Osteoblast (primary cell): ENCODE results near the gene OR52N1. TPM values are rescaled to one million over a fixed set of nuclear protein-coding genes. Genes with fewer than 3 reads are reported as not detected.

Experiments used
- DNase-seq: peaks from one replicate; pipeline ENCODE4 v3.0.0; 2011; ENCODE audit warnings: low spot score, mixed read lengths; ENCODE audit not compliant: insufficient read length; ENCODE audit errors: missing footprints
- H2AFZ ChIP-seq: 2 replicates; pipeline ENCODE4 v1.6.0; 2011; ENCODE audit warnings: mild to moderate bottlenecking, low read length
- H3K27ac ChIP-seq: 2 replicates; pipeline ENCODE4 v1.5.1; 2011; ENCODE audit warnings: mild to moderate bottlenecking, low read depth, low read length, moderate library complexity
- H3K27me3 ChIP-seq: 2 replicates; pipeline ENCODE4 v1.6.0; 2012; ENCODE audit warnings: mild to moderate bottlenecking, control low read depth, inconsistent platforms, low read length, moderate library complexity; ENCODE audit not compliant: insufficient read depth
- H3K36me3 ChIP-seq: 2 replicates; pipeline ENCODE4 v1.5.1; 2011; ENCODE audit warnings: mild to moderate bottlenecking, low read length, control low read depth, moderate library complexity; ENCODE audit not compliant: insufficient read depth
- H3K4me1 ChIP-seq: 2 replicates; pipeline ENCODE4 v1.5.1; 2011; ENCODE audit warnings: mild to moderate bottlenecking, low read length, control low read depth, moderate library complexity; ENCODE audit not compliant: insufficient read depth
- H3K4me2 ChIP-seq: 2 replicates; pipeline ENCODE4 v1.6.0; 2011; ENCODE audit warnings: mild to moderate bottlenecking, low read length; ENCODE audit not compliant: insufficient read depth
- H3K4me3 ChIP-seq: fragments of 200-600 bp; sonication (generic); 3 replicates; pipeline ENCODE4 v1.5.1; 2012; ENCODE audit warnings: mild to moderate bottlenecking, low read length, inconsistent platforms; ENCODE audit not compliant: insufficient read depth
- H3K79me2 ChIP-seq: 2 replicates; pipeline ENCODE4 v1.6.0; 2012; ENCODE audit warnings: mild to moderate bottlenecking, low read length, control low read depth, inconsistent platforms; ENCODE audit not compliant: insufficient read depth
- H3K9me3 ChIP-seq: 2 replicates; pipeline ENCODE4 v1.5.1; 2011; ENCODE audit warnings: low read depth, low read length, control low read depth
- H4K20me1 ChIP-seq: 2 replicates; pipeline ENCODE4 v1.6.0; 2012; ENCODE audit warnings: mild to moderate bottlenecking, low read length, control low read depth; ENCODE audit not compliant: insufficient read depth
- total RNA-seq: library from RNA; depleted of rRNA; stranded (reverse); fragments of >200 nt; gene quantifications from 2 replicates; pipeline ENCODE4 v1.2.3, GENCODE V29; 2012
- TF ChIP-seq, protein P1 (sequence below): IDR thresholded peaks from 2 replicates; pipeline ENCODE4 v1.5.1; 2011; ENCODE audit warnings: mild to moderate bottlenecking, low read depth, low read length, moderate library complexity; ENCODE audit errors: extremely low read depth

OR52N1 gene
- total RNA-seq, 1 donor: 0.36 TPM

DNA sequence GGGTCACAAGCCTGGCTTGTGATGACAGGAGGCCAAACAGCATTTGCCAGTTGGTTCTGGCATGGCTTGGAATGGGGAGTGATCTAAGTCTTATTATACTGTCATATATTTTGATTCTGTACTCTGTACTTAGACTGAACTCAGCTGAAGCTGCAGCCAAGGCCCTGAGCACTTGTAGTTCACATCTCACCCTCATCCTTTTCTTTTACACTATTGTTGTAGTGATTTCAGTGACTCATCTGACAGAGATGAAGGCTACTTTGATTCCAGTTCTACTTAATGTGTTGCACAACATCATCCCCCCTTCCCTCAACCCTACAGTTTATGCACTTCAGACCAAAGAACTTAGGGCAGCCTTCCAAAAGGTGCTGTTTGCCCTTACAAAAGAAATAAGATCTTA lies 54.0 kb downstream of the OR52N1 start:
- Histone ChIP-seq H3K4me1 (peaks cover 17% of the 10 kb centered on the region), H3K27me3 (no peaks in the 10 kb centered on the region), H4K20me1 (no peaks in the 10 kb centered on the region), H3K4me3 (no peak overlapping the region), H3K9me3 (no peaks in the 10 kb centered on the region), H3K27ac (peak overlapping the region; percentile 53), H2AFZ (peak overlapping the region; percentile 4), H3K4me2 (no peak overlapping the region), H3K36me3 (no peaks in the 10 kb centered on the region), H3K79me2 (no peaks in the 10 kb centered on the region)
- TF ChIP-seq, protein P1, sequence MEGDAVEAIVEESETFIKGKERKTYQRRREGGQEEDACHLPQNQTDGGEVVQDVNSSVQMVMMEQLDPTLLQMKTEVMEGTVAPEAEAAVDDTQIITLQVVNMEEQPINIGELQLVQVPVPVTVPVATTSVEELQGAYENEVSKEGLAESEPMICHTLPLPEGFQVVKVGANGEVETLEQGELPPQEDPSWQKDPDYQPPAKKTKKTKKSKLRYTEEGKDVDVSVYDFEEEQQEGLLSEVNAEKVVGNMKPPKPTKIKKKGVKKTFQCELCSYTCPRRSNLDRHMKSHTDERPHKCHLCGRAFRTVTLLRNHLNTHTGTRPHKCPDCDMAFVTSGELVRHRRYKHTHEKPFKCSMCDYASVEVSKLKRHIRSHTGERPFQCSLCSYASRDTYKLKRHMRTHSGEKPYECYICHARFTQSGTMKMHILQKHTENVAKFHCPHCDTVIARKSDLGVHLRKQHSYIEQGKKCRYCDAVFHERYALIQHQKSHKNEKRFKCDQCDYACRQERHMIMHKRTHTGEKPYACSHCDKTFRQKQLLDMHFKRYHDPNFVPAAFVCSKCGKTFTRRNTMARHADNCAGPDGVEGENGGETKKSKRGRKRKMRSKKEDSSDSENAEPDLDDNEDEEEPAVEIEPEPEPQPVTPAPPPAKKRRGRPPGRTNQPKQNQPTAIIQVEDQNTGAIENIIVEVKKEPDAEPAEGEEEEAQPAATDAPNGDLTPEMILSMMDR: no peak
- no peak for DNase-seq

Other genes starting within 250 kb of the OR52N1 start
- gene OR52H1, start 242.7 kb downstream of the OR52N1 start, total RNA-seq: 0.29 and 0.36 TPM in 2 replicates
- not detected in 2 replicates for gene OR52B6, start 210.4 kb downstream of the OR52N1 start, total RNA-seq
- gene TRIM6, start 194.6 kb downstream of the OR52N1 start, total RNA-seq: 3.6 and 3.8 TPM in 2 replicates
- 8.3 and 10.3 TPM in 2 replicates for gene TRIM34, start 166.3 kb downstream of the OR52N1 start, total RNA-seq
- 25.9 and 29.7 TPM in 2 replicates for gene TRIM5, start 106.2 kb downstream of the OR52N1 start, total RNA-seq
- gene TRIM22, start 101.5 kb downstream of the OR52N1 start, total RNA-seq: 152 and 185 TPM in 2 replicates
- under 0.01 TPM in 1 of 2 replicates, not detected in the other for gene OR56B1, start 54.8 kb downstream of the OR52N1 start, total RNA-seq
- not detected in 2 replicates for gene OR52N4, start 37.0 kb downstream of the OR52N1 start, total RNA-seq
- gene OR52N5, start 7.9 kb downstream of the OR52N1 start, total RNA-seq: not detected in 2 replicates
- gene OR52N2, start 17.7 kb upstream of the OR52N1 start, total RNA-seq: not detected in 2 replicates
- 1.4 TPM in 1 of 2 replicates, not detected in the other for gene OR52E6, start 50.6 kb upstream of the OR52N1 start, total RNA-seq
- 0.36 TPM in 1 of 2 replicates, not detected in the other for gene OR52E8, start 66.4 kb upstream of the OR52N1 start, total RNA-seq
- gene OR52E4, start 89.4 kb upstream of the OR52N1 start, total RNA-seq: not detected in 2 replicates
- not detected in 2 replicates for gene OR52E5, start 101.9 kb upstream of the OR52N1 start, total RNA-seq
- gene OR56A3, start 151.0 kb upstream of the OR52N1 start, total RNA-seq: not detected in 2 replicates
- gene OR56A5, start 177.2 kb upstream of the OR52N1 start, total RNA-seq: not detected in 2 replicates
- not detected in 2 replicates for gene OR52L1, start 195.7 kb upstream of the OR52N1 start, total RNA-seq
- gene OR56A4, start 215.7 kb upstream of the OR52N1 start, total RNA-seq: not detected in 2 replicates
- gene OR56A1, start 239.5 kb upstream of the OR52N1 start, total RNA-seq: under 0.01 TPM in 2 replicates